HG02623 (cell line): ENCODE measurements around the gene FAM114A1.

Experiments used
- ATAC-seq: cut with Tn5 transposase; IDR thresholded peaks from one replicate; pipeline ENCODE4 v1.9.1; 2021; ENCODE audit warnings: moderate library complexity; ENCODE audit not compliant: unreplicated experiment

FAM114A1 gene

GRCh38 chr4:38867478-38868058 lies at the start of gene FAM114A1:
Gene FAM114A1, plus strand, starts transcription at chr4:38867806. Its CDS starts 10,273 bp downstream, at chr4:38878079.
- peak; percentile 84 for ATAC-seq

- peak; percentile 60 for ATAC-seq
Measured at GRCh38 chr4:38818441-38818976, 49.1 kb upstream of the FAM114A1 start.

- no peak for ATAC-seq
Measured at GRCh38 chr4:38819569-38819968, 48.0 kb upstream of the FAM114A1 start.

DNA sequence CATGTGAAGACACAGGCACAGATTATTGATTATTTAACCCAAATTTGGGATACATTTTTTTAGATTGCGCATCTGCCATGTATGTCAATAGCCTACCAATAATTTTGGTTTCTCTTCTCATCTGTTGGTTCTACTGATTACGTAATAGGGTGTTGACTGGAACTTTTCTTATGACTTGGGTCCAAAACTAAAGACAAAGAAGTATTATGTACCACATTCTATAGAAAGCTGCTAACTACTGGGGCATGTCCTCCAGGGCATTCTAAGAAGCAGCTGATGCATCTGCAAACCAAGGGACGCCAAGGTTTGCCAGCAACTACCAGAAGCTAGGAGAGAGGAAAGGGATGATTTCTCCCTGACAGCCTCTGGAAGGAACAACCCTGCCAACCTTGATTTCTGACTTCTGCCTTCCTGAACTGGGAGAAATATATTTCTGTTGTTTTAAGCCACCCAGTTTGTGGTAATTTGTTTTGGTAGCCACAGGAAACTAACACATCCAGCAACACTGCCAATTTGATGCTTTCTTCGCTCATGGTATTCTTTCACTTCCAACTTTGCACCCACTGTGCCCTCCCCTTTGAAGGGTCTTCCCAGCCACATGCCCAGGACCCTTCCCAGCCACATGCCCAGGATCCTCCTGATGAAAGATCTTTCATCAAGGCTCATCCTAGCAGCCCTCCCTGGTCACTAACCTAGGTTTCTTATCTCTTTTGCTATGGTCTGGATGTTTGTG lies 47.1 kb upstream of the FAM114A1 start:
- ATAC-seq: no peak

- ATAC-seq: no peak
Measured at GRCh38 chr4:38821739-38822138, 45.9 kb upstream of the FAM114A1 start.

DNA sequence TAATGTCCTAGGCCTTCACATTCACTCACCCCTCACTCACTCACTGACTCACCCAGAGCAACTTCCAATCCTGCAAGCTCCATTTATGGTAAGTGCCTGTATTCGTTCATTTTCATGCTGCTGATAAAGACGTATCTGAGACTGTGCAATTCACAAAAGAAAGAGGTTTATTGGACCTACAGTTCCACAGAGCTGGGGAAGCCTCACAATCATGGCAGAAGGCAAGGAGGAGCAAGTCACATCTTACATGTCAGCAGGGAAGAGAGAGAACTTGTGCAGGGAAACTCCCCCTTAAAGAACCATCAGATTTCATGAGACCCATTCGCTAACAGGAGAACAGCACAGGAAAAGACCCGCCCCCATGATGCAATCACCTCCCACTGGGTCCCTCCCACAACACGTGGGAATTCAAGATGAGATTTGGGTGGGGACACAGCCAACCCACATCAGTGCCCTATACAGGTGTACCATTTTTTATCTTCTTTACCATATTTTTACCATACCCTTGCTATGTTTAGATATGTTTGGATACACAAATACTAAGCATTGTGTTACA lies 44.8 kb upstream of the FAM114A1 start:
- ATAC-seq: no peak

DNA sequence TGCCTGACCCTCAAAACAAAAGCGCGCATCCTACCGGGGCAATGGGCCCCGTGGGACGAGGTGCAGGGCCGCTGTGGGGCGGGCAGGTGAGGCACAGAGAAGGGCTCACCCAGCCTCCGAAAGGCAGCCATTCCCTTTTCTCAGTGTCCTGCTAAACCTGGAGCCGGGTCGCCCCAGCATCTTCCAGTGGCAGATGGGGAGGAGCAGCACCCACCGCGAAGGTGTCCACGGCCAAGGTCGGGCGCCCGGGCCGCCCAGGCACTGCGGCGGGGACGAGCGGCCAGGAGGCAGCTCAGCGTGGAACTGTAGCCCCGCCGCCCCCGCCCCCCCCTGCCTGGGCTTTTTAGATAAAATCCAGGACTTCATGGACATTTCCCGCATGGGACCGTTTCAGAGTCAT lies 43.8 kb upstream of the FAM114A1 start:
- no peak for ATAC-seq

GRCh38 chr4:38829237-38829636 lies 38.4 kb upstream of the FAM114A1 start:
- no peak for ATAC-seq

DNA sequence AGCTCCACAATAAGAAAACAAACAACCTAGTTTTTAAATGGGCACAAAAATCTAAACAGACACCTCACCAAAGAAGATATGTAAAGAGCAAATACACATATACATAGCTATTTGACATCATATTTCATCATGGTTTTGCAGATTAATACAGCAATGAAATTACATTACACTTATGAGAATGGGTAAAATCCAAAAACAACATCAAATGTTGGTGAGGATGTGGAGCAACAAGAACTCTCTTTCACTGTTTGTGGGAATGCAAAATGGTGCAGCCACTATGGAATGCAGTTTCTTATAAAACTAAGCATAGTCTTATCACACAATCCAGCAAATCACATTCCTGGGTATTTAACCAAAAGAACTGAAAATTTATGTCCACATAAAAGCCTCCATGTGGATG lies 36.0 kb upstream of the FAM114A1 start:
- no peak for ATAC-seq

DNA sequence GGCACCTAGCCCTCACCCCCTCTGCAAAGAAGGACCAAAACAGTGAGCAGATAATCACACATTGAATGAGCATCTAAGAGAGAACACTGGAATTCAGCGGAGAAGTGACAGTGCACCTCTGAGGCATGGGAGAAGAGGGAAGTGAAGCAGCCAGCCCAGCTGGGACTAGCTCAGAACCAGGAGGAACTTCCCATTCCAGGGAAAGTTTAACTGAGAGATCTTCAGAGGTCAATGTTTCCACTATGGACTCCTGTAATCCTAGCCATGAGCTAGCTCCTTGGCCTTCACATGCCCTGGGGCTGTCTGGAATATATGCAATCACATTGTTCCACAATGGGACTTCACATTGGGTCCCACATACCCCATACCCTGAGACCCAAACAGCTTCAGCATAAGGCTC lies 35.4 kb upstream of the FAM114A1 start:
- no peak for ATAC-seq

- ATAC-seq: no peak
Measured at GRCh38 chr4:38832624-38833528, 34.7 kb upstream of the FAM114A1 start.

- ATAC-seq: no peak
Measured at GRCh38 chr4:38834570-38834969, 33.0 kb upstream of the FAM114A1 start.

DNA sequence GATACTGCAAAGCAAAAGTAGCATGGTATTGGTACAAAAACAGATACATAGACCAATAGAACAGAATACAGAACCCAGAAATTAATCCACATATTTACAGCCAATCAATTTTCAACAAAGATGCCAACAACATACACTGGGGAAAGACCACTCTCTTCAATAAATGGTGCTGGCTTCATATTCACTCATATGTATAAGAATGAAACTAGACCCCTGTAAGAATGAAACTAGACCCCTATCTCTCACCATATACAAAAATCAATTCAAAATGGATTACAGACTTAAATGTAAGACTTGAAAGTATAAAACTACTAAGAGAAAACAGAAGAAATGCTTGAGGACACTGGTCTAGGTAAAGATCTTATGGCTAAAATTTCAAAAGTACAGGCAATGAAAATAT lies 30.3 kb upstream of the FAM114A1 start:
- ATAC-seq: no peak

GRCh38 chr4:38837849-38838248 lies 29.8 kb upstream of the FAM114A1 start:
- ATAC-seq: no peak

DNA sequence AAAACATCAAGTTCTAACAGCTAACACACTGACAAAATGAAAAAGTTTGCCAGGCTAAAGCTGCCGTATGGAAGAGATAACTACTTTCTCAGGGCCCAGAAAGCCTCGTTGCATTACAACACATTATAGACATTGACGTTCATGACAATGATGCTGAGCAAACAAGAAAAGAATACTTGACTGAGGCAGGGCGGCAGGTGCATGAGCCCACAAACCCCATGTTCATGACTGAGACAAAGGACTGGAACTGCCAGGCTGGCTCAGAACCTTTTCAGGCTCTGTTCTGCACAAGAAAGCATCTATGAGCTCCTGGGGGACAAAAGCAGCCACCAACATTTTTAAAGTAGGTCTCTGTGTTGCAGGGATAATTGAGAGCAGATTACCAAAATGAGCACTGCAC lies 24.6 kb upstream of the FAM114A1 start:
- no peak for ATAC-seq

GRCh38 chr4:38846015-38846414 lies 21.6 kb upstream of the FAM114A1 start:
- ATAC-seq: no peak

- ATAC-seq: no peak
Measured at GRCh38 chr4:38855466-38855865, 12.1 kb upstream of the FAM114A1 start.

GRCh38 chr4:38856046-38856445 lies 11.6 kb upstream of the FAM114A1 start:
- ATAC-seq: no peak

GRCh38 chr4:38856524-38857337 lies 10.9 kb upstream of the FAM114A1 start, which contains the start of gene TLR6:
Gene TLR6, minus strand, starts transcription at chr4:38856817. Its CDS starts 27,344 bp downstream, at chr4:38829473.
- ATAC-seq: peak; percentile 36
